HEK293T (cell line): ENCODE measurements around the gene HIPK3.

Experiments
- ARNT ChIP-seq: fragments of 450-650 bp; IDR thresholded peaks from 2 replicates; pipeline ENCODE4 v1.6.1; 2017; ENCODE audit warnings: mild to moderate bottlenecking
- ELF4 ChIP-seq: fragments of 450-650 bp; IDR thresholded peaks from 2 replicates; pipeline ENCODE4 v1.6.1; 2017; ENCODE audit warnings: antibody characterized with exemption
- FOXA1 ChIP-seq: fragments of 450-650 bp; IDR thresholded peaks from 2 replicates; pipeline ENCODE4 v1.6.1; 2016; ENCODE audit warnings: mild to moderate bottlenecking
- L3MBTL2 ChIP-seq: fragments of 450-650 bp; conservative IDR thresholded peaks from 2 replicates; pipeline ENCODE4 v1.6.1; 2016; ENCODE audit warnings: mild to moderate bottlenecking
- SP1 ChIP-seq: fragments of 450-650 bp; IDR thresholded peaks from 2 replicates; pipeline ENCODE4 v1.6.1; 2017
- SUZ12 ChIP-seq: fragments of 450-650 bp; IDR thresholded peaks from 2 replicates; pipeline ENCODE4 v1.6.1; 2016; ENCODE audit warnings: mild to moderate bottlenecking
- TARDBP ChIP-seq: fragments of 450-650 bp; IDR thresholded peaks from 2 replicates; pipeline ENCODE4 v1.6.1; 2016

- TF ChIP-seq SUZ12 (no peak), SP1 (no peak), ELF4 (no peak), ARNT (no peak), L3MBTL2 (no peak), FOXA1 (no peak), TARDBP (no peak)
These were observed 67.3 kb downstream of the HIPK3 start for GRCh38 chr11:33324302-33324985.
